LNCAP (cell line): ENCODE results near the gene RHEB.

Source experiments
- CTCF ChIP-seq: fragments of 450-650 bp; IDR thresholded peaks from 2 replicates; pipeline ENCODE4 v1.5.1; 2017; ENCODE audit warnings: mild to moderate bottlenecking

The RHEB gene

GRCh38 chr7:151422212-151422611 is 97.5 kb downstream of the RHEB start:
- no peak for TF ChIP-seq CTCF

GRCh38 chr7:151420144-151420543 is 99.6 kb downstream of the RHEB start:
- TF ChIP-seq CTCF = no peak

GRCh38 chr7:151416941-151417315 is 102.8 kb downstream of the RHEB start:
- no peak for TF ChIP-seq CTCF

GRCh38 chr7:151416112-151416940 is 103.4 kb downstream of the RHEB start:
- TF ChIP-seq CTCF = no peak
